ENCODE measurements around the gene LRRK2. TPM values are rescaled to one million over a fixed set of nuclear protein-coding genes. Genes with fewer than 3 reads are reported as not detected.

LRRK2 gene
- total RNA-seq, 2 donors from 2014 or later: 8.2 to 13.7 TPM

GRCh38 chr12:40399656-40400055, 174.9 kb downstream of the LRRK2 start:
- Histone ChIP-seq H3K4me1 (peaks cover 8% of the 10 kb centered on the region), H3K36me3 (replicated peaks in 1 of 2; ENCODE audit: insufficient read depth in 1 of 2, low read depth in 2 of 2) (no peaks in the 10 kb centered on the region), H3K9me3 (no peaks in the 10 kb centered on the region), H3K4me3 (no peak overlapping the region), H3K27me3 (no peaks in the 10 kb centered on the region), H3K27ac (no peak overlapping the region)
- DNase-seq (no peak), ATAC-seq (no peak)
- intact Hi-C loops (cut with DNase I): no loop called here
- TF ChIP-seq CTCF (IDR thresholded peaks at IDR 0.05): no peak
- no peak for TF ChIP-seq POLR2A (IDR thresholded peaks at IDR 0.05)
- 89 to 93% methylated on average over 3 of the region's 3 CpGs for WGBS, 2 donors

- WGBS, 2 donors: 78 to 91% methylated on average over 8 of the region's 8 CpGs
- TF ChIP-seq POLR2A (IDR thresholded peaks at IDR 0.05): no peak
- TF ChIP-seq CTCF (IDR thresholded peaks at IDR 0.05): no peak
- no peak overlapping the region for H3K4me3 ChIP-seq
- no peak for ATAC-seq
- H3K36me3 ChIP-seq (replicated peaks in 1 of 2; ENCODE audit: insufficient read depth in 1 of 2, low read depth in 2 of 2): no peaks in the 10 kb centered on the region
- H3K9me3 ChIP-seq: no peaks in the 10 kb centered on the region
- DNase-seq: no peak
- no peak overlapping the region for H3K27ac ChIP-seq
- no peaks in the 10 kb centered on the region for H3K4me1 ChIP-seq
- H3K27me3 ChIP-seq: no peaks in the 10 kb centered on the region
- intact Hi-C loops (cut with DNase I): no loop called here
Observed at GRCh38 chr12:40405419-40405818, 180.6 kb downstream of the LRRK2 start.

Other genes with a start within 250 kb of the LRRK2 start
- gene SLC2A13, start 118.9 kb upstream of the LRRK2 start, total RNA-seq: 10 to 100 TPM; 21.0 to 41.9 TPM

Measured in body of pancreas (tissue), 4 donors.